ENCODE measurements around the gene AGTPBP1.

DNA sequence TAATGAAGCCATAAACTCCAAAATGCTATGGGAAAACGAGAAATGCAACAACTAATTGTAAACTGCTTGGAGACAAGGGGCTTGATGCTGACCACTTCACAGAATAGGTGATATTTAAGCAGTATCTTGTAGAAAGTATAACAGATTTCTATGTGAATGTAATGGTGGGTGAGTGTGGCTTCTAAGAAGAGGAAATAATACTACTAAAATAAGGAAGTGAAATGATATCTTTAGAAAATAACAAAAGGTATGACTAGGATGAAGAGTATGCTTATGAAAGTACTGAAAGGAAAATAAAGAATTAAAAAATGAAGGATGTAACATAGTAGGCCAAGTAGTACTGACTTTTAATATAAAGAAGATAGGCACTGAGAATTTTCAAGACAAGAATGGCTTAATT, 94.2 kb downstream of the AGTPBP1 start:
- TF ChIP-seq, protein P1, sequence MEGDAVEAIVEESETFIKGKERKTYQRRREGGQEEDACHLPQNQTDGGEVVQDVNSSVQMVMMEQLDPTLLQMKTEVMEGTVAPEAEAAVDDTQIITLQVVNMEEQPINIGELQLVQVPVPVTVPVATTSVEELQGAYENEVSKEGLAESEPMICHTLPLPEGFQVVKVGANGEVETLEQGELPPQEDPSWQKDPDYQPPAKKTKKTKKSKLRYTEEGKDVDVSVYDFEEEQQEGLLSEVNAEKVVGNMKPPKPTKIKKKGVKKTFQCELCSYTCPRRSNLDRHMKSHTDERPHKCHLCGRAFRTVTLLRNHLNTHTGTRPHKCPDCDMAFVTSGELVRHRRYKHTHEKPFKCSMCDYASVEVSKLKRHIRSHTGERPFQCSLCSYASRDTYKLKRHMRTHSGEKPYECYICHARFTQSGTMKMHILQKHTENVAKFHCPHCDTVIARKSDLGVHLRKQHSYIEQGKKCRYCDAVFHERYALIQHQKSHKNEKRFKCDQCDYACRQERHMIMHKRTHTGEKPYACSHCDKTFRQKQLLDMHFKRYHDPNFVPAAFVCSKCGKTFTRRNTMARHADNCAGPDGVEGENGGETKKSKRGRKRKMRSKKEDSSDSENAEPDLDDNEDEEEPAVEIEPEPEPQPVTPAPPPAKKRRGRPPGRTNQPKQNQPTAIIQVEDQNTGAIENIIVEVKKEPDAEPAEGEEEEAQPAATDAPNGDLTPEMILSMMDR (IDR thresholded peaks at IDR 0.05), result no peak
- no peak for TF ChIP-seq POLR2A (IDR thresholded peaks at IDR 0.05)

Data from lower leg skin (tissue), 3 donors.